Type B pancreatic cell (in vitro differentiated cells): ENCODE results near the gene IFFO2. TPM values are rescaled to one million over a fixed set of nuclear protein-coding genes. Genes with fewer than 3 reads are reported as not detected.

Experiments used
- DNase-seq: peaks from one replicate; pipeline ENCODE4 v3.0.0; 2021; ENCODE audit warnings: mixed read lengths; ENCODE audit not compliant: unreplicated experiment; ENCODE audit errors: extremely low spot score
- H3K27ac Mint-ChIP-seq: 2 replicates; pipeline ENCODE4 v1.8.0; 2021; ENCODE audit warnings: mild to moderate bottlenecking, mixed read lengths
- H3K27me3 Mint-ChIP-seq: 2 replicates; pipeline ENCODE4 v1.8.0; 2021; ENCODE audit warnings: mixed read lengths
- H3K36me3 Mint-ChIP-seq: 2 replicates; pipeline ENCODE4 v1.8.0; 2021; ENCODE audit warnings: mixed read lengths
- H3K4me1 Mint-ChIP-seq: one replicate; pipeline ENCODE4 v1.8.0; 2021; ENCODE audit warnings: mixed read lengths; ENCODE audit not compliant: unreplicated experiment
- H3K4me3 Mint-ChIP-seq: 2 replicates; pipeline ENCODE4 v1.8.0; 2021; ENCODE audit warnings: mild to moderate bottlenecking, mixed read lengths
- H3K9me3 Mint-ChIP-seq: 2 replicates; pipeline ENCODE4 v1.8.0; 2021; ENCODE audit warnings: mixed read lengths
- CTCF ChIP-seq: fragments of 200-600 bp; sonication (generic); conservative IDR thresholded peaks from 2 replicates; pipeline ENCODE4 v1.5.0; 2021; ENCODE audit warnings: antibody characterized with exemption, mild to moderate bottlenecking
- total RNA-seq: library from RNA; stranded (reverse); gene quantifications from 2 replicates; pipeline ENCODE4 v1.2.1, GENCODE V29; 2021; ENCODE audit warnings: low replicate concordance

IFFO2 gene
- total RNA-seq, 1 donor from 2014 or later: 11.3 TPM

- Mint-ChIP-seq H3K4me3 (no peak overlapping the region), H3K9me3 (no peaks in the 10 kb centered on the region), H3K27ac (peak overlapping the region; percentile 79), H3K4me1 (peaks cover 49% of the 10 kb centered on the region), H3K36me3 (no peaks in the 10 kb centered on the region), H3K27me3 (no peaks in the 10 kb centered on the region)
- no peak for TF ChIP-seq CTCF
- no peak for DNase-seq
Measured at GRCh38 chr1:18941221-18942141, 15.0 kb downstream of the IFFO2 start.

- no peak for DNase-seq
- no peaks in the 10 kb centered on the region for H3K27me3 Mint-ChIP-seq
- no peaks in the 10 kb centered on the region for H3K36me3 Mint-ChIP-seq
- no peaks in the 10 kb centered on the region for H3K9me3 Mint-ChIP-seq
- H3K27ac Mint-ChIP-seq: peak overlapping the region; percentile 79
- H3K4me1 Mint-ChIP-seq: peaks cover 44% of the 10 kb centered on the region
- no peak overlapping the region for H3K4me3 Mint-ChIP-seq
- TF ChIP-seq CTCF: no peak
Measured at GRCh38 chr1:18940303-18941020, 16.0 kb downstream of the IFFO2 start.

GRCh38 chr1:18939398-18940302 lies 16.8 kb downstream of the IFFO2 start:
- Mint-ChIP-seq H3K9me3 (no peaks in the 10 kb centered on the region), H3K4me1 (peaks cover 37% of the 10 kb centered on the region), H3K36me3 (no peaks in the 10 kb centered on the region), H3K27me3 (no peaks in the 10 kb centered on the region), H3K27ac (no peak overlapping the region), H3K4me3 (no peak overlapping the region)
- DNase-seq: no peak
- no peak for TF ChIP-seq CTCF

- Mint-ChIP-seq H3K4me1 (peaks cover 34% of the 10 kb centered on the region), H3K4me3 (no peak overlapping the region), H3K27me3 (no peaks in the 10 kb centered on the region), H3K9me3 (no peaks in the 10 kb centered on the region), H3K27ac (no peak overlapping the region), H3K36me3 (no peaks in the 10 kb centered on the region)
- no peak for TF ChIP-seq CTCF
- no peak for DNase-seq
Measured at GRCh38 chr1:18938707-18939070, 17.8 kb downstream of the IFFO2 start.

GRCh38 chr1:18938008-18938706 lies 18.3 kb downstream of the IFFO2 start:
- peaks cover 34% of the 10 kb centered on the region for H3K4me1 Mint-ChIP-seq
- no peak overlapping the region for H3K27ac Mint-ChIP-seq
- H3K9me3 Mint-ChIP-seq: no peaks in the 10 kb centered on the region
- DNase-seq: no peak
- H3K4me3 Mint-ChIP-seq: no peak overlapping the region
- H3K27me3 Mint-ChIP-seq: no peaks in the 10 kb centered on the region
- H3K36me3 Mint-ChIP-seq: no peaks in the 10 kb centered on the region
- no peak for TF ChIP-seq CTCF
